ENCODE data around the gene GARRE1.
"Not testable (repeated sequence)": the region's sequence is repeated elsewhere in the genome, so short reads cannot be mapped to it uniquely, and the experiment has no call there.

The GARRE1 gene

GRCh38 chr19:34254046-34254697 lies at the start of gene GARRE1:
Gene GARRE1 (plus strand): TSS chr19:34254554. CDS start chr19:34300474, 45,920 bp downstream.
- peak; percentile 73 to 87 (median 78) for DNase-seq

- not testable (repeated sequence) for DNase-seq
Measured at GRCh38 chr19:34205324-34205723, 49.0 kb upstream of the GARRE1 start.

- DNase-seq, result no peak
Measured at GRCh38 chr19:34208291-34208884, 46.0 kb upstream of the GARRE1 start.

GRCh38 chr19:34209726-34210125 lies 44.6 kb upstream of the GARRE1 start:
- no peak for DNase-seq

- no peak for DNase-seq
Measured at GRCh38 chr19:34213283-34213682, 41.1 kb upstream of the GARRE1 start.

- no peak for DNase-seq
Measured at GRCh38 chr19:34214040-34214439, 40.3 kb upstream of the GARRE1 start.

- DNase-seq, result no peak
Measured at GRCh38 chr19:34215006-34215665, 39.2 kb upstream of the GARRE1 start.

GRCh38 chr19:34215666-34216038 lies 38.7 kb upstream of the GARRE1 start:
- peak in 1 of 6 experiments; percentile 17 for DNase-seq

GRCh38 chr19:34216745-34217219 lies 37.6 kb upstream of the GARRE1 start:
- DNase-seq, result not testable (repeated sequence)

GRCh38 chr19:34217952-34218817 lies 36.2 kb upstream of the GARRE1 start:
- DNase-seq, result peak; percentile 54 to 93 (median 76)

- no peak for DNase-seq
Measured at GRCh38 chr19:34218818-34219164, 35.6 kb upstream of the GARRE1 start.

- DNase-seq, result peak in 5 of 6 experiments; percentile 9 to 53 (median 48)
Measured at GRCh38 chr19:34220472-34221063, 33.8 kb upstream of the GARRE1 start.

- no peak for DNase-seq
Measured at GRCh38 chr19:34222386-34222785, 32.0 kb upstream of the GARRE1 start.

- DNase-seq, result no peak
Measured at GRCh38 chr19:34224996-34225658, 29.2 kb upstream of the GARRE1 start.

- DNase-seq, result no peak
Measured at GRCh38 chr19:34225659-34226015, 28.7 kb upstream of the GARRE1 start.

- DNase-seq, result no peak
Measured at GRCh38 chr19:34226036-34226435, 28.3 kb upstream of the GARRE1 start.

- no peak for DNase-seq
Measured at GRCh38 chr19:34228347-34228746, 26.0 kb upstream of the GARRE1 start.

- no peak for DNase-seq
Measured at GRCh38 chr19:34228762-34229161, 25.6 kb upstream of the GARRE1 start.

- DNase-seq, result no peak
Measured at GRCh38 chr19:34229721-34230120, 24.6 kb upstream of the GARRE1 start.

- DNase-seq, result no peak
Measured at GRCh38 chr19:34230820-34231219, 23.5 kb upstream of the GARRE1 start.

GRCh38 chr19:34231439-34231838 lies 22.9 kb upstream of the GARRE1 start:
- DNase-seq, result no peak
